ENCODE data around the gene PLRG1.

- TF ChIP-seq CTCF (IDR thresholded peaks at IDR 0.05; ENCODE audit: low read depth, low read length) (no peak), MYC (IDR thresholded peaks at IDR 0.05; ENCODE audit: low read depth, low read length) (no peak), POLR2A (IDR thresholded peaks at IDR 0.05; ENCODE audit: extremely low read depth, insufficient read length) (no peak)
These were observed 38.0 kb upstream of the PLRG1 start for GRCh38 chr4:154588198-154588597.
